B cell (primary cell): ENCODE results near the gene STAC3.

Source experiments
- EZH2 ChIP-seq: IDR thresholded peaks from 2 replicates; pipeline ENCODE4 v1.6.1; 2012; ENCODE audit warnings: borderline replicate concordance, low read depth, mild to moderate bottlenecking, moderate library complexity, low read length; ENCODE audit not compliant: insufficient read depth, poor library complexity, severe bottlenecking
- TF ChIP-seq, protein P1 (sequence below): fragments of 200-600 bp; IDR thresholded peaks from one replicate; pipeline ENCODE4 v1.8.0; 2022; ENCODE audit warnings: antibody characterized with exemption, mild to moderate bottlenecking

DNA sequence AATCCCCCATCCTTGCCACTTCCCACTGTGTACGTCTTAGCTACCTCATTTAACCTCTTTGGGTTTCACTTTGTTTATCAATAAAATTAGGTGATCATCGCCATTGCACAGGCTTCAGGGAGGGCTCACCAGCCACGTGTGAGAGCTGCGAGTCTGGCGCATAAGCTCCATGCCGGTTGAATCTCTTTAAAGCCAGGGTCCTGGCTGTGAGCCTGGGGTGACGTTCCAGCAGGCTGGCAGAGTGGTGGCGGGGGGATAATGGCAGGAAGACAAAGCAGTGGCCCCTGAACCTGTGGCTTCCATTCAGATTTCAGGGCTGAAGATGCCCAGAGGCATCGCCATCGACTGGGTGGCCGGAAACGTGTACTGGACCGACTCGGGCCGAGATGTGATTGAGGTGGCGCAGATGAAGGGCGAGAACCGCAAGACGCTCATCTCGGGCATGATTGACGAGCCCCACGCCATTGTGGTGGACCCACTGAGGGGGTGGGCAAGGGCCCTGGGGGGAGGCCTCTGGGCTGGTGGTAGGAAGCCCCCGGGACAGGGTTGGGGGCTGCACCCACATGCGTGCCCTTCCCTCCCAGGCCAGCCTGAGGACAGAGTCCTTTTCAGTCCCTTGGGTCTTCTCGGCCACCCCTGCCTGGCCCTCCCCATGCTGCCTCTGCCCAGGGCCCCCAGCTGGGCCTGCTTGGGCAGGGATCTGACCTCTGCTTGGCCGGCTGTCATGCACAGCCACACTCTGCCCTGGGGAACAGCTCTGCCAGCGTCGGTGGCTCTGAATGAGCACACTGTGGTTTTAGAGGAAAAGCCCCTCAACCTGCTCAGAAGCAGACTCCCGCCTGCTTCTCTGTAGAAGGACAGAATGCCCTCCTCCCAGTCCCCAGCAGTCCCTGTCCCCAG is 43.0 kb downstream of the STAC3 start:
- TF ChIP-seq, protein P1, sequence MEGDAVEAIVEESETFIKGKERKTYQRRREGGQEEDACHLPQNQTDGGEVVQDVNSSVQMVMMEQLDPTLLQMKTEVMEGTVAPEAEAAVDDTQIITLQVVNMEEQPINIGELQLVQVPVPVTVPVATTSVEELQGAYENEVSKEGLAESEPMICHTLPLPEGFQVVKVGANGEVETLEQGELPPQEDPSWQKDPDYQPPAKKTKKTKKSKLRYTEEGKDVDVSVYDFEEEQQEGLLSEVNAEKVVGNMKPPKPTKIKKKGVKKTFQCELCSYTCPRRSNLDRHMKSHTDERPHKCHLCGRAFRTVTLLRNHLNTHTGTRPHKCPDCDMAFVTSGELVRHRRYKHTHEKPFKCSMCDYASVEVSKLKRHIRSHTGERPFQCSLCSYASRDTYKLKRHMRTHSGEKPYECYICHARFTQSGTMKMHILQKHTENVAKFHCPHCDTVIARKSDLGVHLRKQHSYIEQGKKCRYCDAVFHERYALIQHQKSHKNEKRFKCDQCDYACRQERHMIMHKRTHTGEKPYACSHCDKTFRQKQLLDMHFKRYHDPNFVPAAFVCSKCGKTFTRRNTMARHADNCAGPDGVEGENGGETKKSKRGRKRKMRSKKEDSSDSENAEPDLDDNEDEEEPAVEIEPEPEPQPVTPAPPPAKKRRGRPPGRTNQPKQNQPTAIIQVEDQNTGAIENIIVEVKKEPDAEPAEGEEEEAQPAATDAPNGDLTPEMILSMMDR: no peak
- TF ChIP-seq EZH2: no peak
